ENCODE data around the gene NIN. TPM values are rescaled to one million over a fixed set of nuclear protein-coding genes. Genes with fewer than 3 reads are reported as not detected.

The NIN gene
- total RNA-seq, 3 donors from 2014 or later (not counting 1 experiment from before 2014, with no cell fraction given): 90.8 to 127 (median 118) TPM

DNA sequence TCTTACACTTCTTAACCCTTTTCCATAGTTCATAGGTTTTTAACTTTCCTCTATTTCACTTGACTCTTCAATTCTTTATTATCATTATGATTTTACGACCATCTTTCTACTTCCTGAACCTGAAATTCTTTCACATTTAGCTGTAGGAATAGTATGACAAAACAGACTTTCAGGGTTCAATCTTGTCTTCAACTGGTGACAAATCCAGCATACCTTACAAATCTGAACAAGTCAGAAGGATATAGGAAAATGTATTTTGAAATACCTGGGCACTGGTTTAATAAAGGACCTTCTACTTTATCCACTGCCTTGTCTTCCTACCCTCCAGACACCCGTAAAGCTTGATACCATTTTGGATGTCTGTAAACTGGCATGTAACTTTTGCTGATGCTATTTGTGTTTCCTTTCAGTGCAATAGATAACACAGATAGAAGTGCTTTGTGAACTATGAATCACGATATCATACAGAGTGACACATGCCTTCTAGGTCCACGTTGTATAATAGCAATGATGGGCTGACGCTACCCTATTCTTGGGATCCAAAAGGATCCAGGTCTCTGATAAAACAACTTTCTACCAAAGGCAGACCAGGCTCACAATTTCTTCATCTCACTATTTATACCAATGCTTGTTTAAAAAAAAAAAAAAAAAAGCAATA lies 85.4 kb downstream of the NIN start:
- TF ChIP-seq, protein P1, sequence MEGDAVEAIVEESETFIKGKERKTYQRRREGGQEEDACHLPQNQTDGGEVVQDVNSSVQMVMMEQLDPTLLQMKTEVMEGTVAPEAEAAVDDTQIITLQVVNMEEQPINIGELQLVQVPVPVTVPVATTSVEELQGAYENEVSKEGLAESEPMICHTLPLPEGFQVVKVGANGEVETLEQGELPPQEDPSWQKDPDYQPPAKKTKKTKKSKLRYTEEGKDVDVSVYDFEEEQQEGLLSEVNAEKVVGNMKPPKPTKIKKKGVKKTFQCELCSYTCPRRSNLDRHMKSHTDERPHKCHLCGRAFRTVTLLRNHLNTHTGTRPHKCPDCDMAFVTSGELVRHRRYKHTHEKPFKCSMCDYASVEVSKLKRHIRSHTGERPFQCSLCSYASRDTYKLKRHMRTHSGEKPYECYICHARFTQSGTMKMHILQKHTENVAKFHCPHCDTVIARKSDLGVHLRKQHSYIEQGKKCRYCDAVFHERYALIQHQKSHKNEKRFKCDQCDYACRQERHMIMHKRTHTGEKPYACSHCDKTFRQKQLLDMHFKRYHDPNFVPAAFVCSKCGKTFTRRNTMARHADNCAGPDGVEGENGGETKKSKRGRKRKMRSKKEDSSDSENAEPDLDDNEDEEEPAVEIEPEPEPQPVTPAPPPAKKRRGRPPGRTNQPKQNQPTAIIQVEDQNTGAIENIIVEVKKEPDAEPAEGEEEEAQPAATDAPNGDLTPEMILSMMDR (IDR thresholded peaks at IDR 0.05): no peak
- no peak overlapping the region for H3K4me3 Mint-ChIP-seq
- H3K27ac Mint-ChIP-seq: no peak overlapping the region
- no peak overlapping the region for H3K27ac ChIP-seq (ENCODE audit: low read length)
- no peaks in the 10 kb centered on the region for H3K9me3 ChIP-seq (ENCODE audit: control insufficient read depth, insufficient read depth, low read length)
- no peak overlapping the region for H3K4me3 ChIP-seq (ENCODE audit: low read length)
- no peaks in the 10 kb centered on the region for H3K9me3 Mint-ChIP-seq
- H3K4me1 Mint-ChIP-seq: no peaks in the 10 kb centered on the region
- peaks cover 60% of the 10 kb centered on the region for H3K36me3 ChIP-seq (ENCODE audit: control insufficient read depth, insufficient read depth, low read length)
- ATAC-seq: no peak
- no peaks in the 10 kb centered on the region for H3K27me3 Mint-ChIP-seq (ENCODE audit: low read depth in 2 of 2)
- H3K36me3 Mint-ChIP-seq: peaks cover 24% of the 10 kb centered on the region
- no peaks in the 10 kb centered on the region for H3K27me3 ChIP-seq (ENCODE audit: control insufficient read depth, insufficient read depth, low read length)
- 99% methylated on average over 4 of the region's 5 CpGs for WGBS (ENCODE audit: insufficient coverage)
- no peak for DNase-seq
- intact Hi-C loops (cut with micrococcal nuclease): no loop called here
- no peaks in the 10 kb centered on the region for H3K4me1 ChIP-seq (ENCODE audit: control insufficient read depth, insufficient read depth, low read length)

DNA sequence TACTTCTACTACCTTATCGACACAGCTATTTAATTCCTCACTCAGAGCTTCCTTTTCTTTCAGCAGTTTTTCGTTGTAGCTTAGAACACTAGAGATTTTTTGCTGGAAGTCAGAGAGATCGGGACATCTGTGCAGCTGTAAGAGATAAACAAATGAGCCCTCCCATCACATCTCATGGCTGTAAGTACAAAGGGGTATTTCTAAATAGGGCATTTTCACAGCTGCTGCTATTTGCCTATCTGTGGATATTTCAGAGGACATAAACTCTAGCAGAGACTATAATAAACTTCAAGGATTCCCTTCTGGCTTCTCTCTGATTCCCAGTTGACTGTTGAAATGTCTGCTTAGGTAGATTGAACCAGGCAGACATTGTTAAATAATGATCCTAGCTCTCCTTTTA lies 86.7 kb downstream of the NIN start:
- H3K36me3 ChIP-seq (ENCODE audit: control insufficient read depth, insufficient read depth, low read length): peaks cover 59% of the 10 kb centered on the region
- WGBS (ENCODE audit: insufficient coverage): 100% methylated on average over 2 of the region's 3 CpGs
- no peak for DNase-seq

DNA sequence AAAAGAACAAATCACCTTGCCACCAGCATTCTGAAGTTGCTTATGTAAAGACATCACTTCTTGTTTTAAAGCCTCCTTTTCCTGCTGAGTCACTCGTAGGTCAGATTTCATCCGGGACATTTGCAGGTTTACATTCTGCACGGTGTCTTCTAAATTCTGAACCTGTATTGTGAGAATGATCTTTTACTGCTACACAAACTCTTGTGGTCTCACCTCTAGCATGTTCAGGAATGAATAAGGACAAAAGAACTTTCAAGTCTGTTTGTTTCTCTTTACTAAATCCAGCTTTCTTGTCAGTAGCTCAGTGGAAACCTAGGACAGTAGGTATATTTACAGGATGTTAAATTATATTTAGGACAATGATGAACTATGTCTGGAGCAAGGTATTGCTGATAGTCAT lies 89.4 kb downstream of the NIN start:
- no peak for ATAC-seq
- H3K27me3 ChIP-seq (ENCODE audit: control insufficient read depth, insufficient read depth, low read length): no peaks in the 10 kb centered on the region
- H3K4me3 ChIP-seq (ENCODE audit: low read length): no peak overlapping the region
- Mint-ChIP-seq H3K27ac (peak overlapping the region in 1 of 2 donors; percentile 48), H3K36me3 (peaks cover 23% of the 10 kb centered on the region), H3K27me3 (ENCODE audit: low read depth in 2 of 2) (no peaks in the 10 kb centered on the region), H3K4me1 (no peaks in the 10 kb centered on the region), H3K4me3 (no peak overlapping the region), H3K9me3 (no peaks in the 10 kb centered on the region)
- TF ChIP-seq, protein P1 (IDR thresholded peaks at IDR 0.05): no peak
- WGBS (ENCODE audit: insufficient coverage): 30% methylated on average over 3 of the region's 3 CpGs
- no peaks in the 10 kb centered on the region for H3K4me1 ChIP-seq (ENCODE audit: control insufficient read depth, insufficient read depth, low read length)
- peak in 1 of 2 donors; percentile 11 for DNase-seq
- no peaks in the 10 kb centered on the region for H3K9me3 ChIP-seq (ENCODE audit: control insufficient read depth, insufficient read depth, low read length)
- H3K36me3 ChIP-seq (ENCODE audit: control insufficient read depth, insufficient read depth, low read length): peaks cover 67% of the 10 kb centered on the region
- intact Hi-C loops (cut with micrococcal nuclease): no loop called here
- H3K27ac ChIP-seq (ENCODE audit: low read length): no peak overlapping the region

More for the DNA sequence above, 86.7 kb downstream of the NIN start:
- Mint-ChIP-seq H3K27ac (no peak overlapping the region), H3K9me3 (no peaks in the 10 kb centered on the region), H3K27me3 (ENCODE audit: low read depth in 2 of 2) (no peaks in the 10 kb centered on the region), H3K36me3 (peaks cover 15% of the 10 kb centered on the region), H3K4me1 (no peaks in the 10 kb centered on the region), H3K4me3 (no peak overlapping the region)
- TF ChIP-seq, protein P1 (IDR thresholded peaks at IDR 0.05): no peak
- ATAC-seq: no peak
- Histone ChIP-seq H3K27ac (ENCODE audit: low read length) (no peak overlapping the region), H3K4me1 (ENCODE audit: control insufficient read depth, insufficient read depth, low read length) (no peaks in the 10 kb centered on the region), H3K4me3 (ENCODE audit: low read length) (no peak overlapping the region), H3K9me3 (ENCODE audit: control insufficient read depth, insufficient read depth, low read length) (no peaks in the 10 kb centered on the region), H3K27me3 (ENCODE audit: control insufficient read depth, insufficient read depth, low read length) (no peaks in the 10 kb centered on the region)
- intact Hi-C loops (cut with micrococcal nuclease): no loop called here

DNA sequence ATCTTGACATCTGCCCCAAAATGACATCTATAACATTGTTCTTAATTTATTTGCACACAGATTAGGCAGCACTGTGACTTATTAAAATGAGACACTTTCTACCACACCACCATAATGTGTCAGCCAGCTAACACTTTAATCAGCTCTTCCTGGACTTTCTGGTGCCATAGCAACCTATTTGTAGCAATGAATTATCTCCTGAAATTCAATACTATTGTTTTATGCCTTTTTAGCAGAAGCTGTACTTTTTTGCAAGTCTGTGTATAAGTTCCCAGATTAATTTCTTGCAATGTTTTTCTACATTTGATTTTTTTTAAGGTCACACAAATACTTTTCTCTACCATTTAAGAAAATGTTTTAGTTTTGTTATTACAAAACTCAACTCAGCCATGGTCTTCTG lies 90.1 kb downstream of the NIN start:
- intact Hi-C loops (cut with micrococcal nuclease): no loop called here
- ATAC-seq (no peak), DNase-seq (no peak)
- H3K27me3 Mint-ChIP-seq (ENCODE audit: low read depth in 2 of 2): no peaks in the 10 kb centered on the region
- H3K36me3 ChIP-seq (ENCODE audit: control insufficient read depth, insufficient read depth, low read length): peaks cover 71% of the 10 kb centered on the region
- no peaks in the 10 kb centered on the region for H3K27me3 ChIP-seq (ENCODE audit: control insufficient read depth, insufficient read depth, low read length)
- peaks cover 23% of the 10 kb centered on the region for H3K36me3 Mint-ChIP-seq
- H3K27ac ChIP-seq (ENCODE audit: low read length): no peak overlapping the region
- TF ChIP-seq, protein P1 (IDR thresholded peaks at IDR 0.05): no peak
- H3K4me3 ChIP-seq (ENCODE audit: low read length): no peak overlapping the region
- no peaks in the 10 kb centered on the region for H3K4me1 Mint-ChIP-seq
- no peaks in the 10 kb centered on the region for H3K9me3 Mint-ChIP-seq
- no peaks in the 10 kb centered on the region for H3K9me3 ChIP-seq (ENCODE audit: control insufficient read depth, insufficient read depth, low read length)
- H3K4me1 ChIP-seq (ENCODE audit: control insufficient read depth, insufficient read depth, low read length): no peaks in the 10 kb centered on the region
- peak overlapping the region; percentile 48 to 74 for H3K27ac Mint-ChIP-seq
- no peak overlapping the region for H3K4me3 Mint-ChIP-seq
